ENCODE measurements around the gene RBM28. TPM values are rescaled to one million over a fixed set of nuclear protein-coding genes. Genes with fewer than 3 reads are reported as not detected.
"Not testable (repeated sequence)": the region's sequence is repeated elsewhere in the genome, so short reads cannot be mapped to it uniquely, and the experiment has no call there.

Gene RBM28
- total RNA-seq, 2 experiments from 2014 or later: 55.0 to 55.2 TPM

DNA sequence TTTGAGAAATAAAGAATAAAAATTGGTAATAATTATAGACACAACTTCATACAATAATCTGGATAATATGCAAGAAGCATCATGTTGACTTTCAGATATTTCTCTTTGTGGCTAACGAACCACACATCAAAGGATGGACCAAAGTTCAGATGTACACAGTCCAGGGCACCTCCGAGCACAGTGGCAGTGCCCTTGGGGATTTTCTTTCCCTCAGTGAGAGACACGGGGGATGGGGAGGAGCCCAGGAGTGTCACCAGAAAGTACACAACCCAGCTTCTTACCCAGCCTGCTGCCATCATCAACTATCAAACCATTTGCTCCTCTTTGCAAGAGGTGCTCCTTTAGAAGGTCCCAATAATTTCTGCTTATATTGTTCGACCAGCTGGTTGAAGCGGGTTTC, 33.2 kb downstream of the RBM28 start:
- no peaks in the 10 kb centered on the region for H3K9me3 Mint-ChIP-seq (ENCODE audit: low read depth)
- no peaks in the 10 kb centered on the region for H3K27me3 Mint-ChIP-seq
- H3K36me3 Mint-ChIP-seq (ENCODE audit: low read depth): peaks cover 61% of the 10 kb centered on the region
- DNase-seq: no peak
- ATAC-seq: no peak
- intact Hi-C loops (cut with DNase I, micrococcal nuclease): no loop called here
- no peak overlapping the region for H3K4me3 Mint-ChIP-seq
- CTCF ChIA-PET: no interaction called here
- no peaks in the 10 kb centered on the region for H3K4me1 Mint-ChIP-seq
- no peak overlapping the region for H3K27ac Mint-ChIP-seq
- POLR2A ChIA-PET: no interaction called here

DNA sequence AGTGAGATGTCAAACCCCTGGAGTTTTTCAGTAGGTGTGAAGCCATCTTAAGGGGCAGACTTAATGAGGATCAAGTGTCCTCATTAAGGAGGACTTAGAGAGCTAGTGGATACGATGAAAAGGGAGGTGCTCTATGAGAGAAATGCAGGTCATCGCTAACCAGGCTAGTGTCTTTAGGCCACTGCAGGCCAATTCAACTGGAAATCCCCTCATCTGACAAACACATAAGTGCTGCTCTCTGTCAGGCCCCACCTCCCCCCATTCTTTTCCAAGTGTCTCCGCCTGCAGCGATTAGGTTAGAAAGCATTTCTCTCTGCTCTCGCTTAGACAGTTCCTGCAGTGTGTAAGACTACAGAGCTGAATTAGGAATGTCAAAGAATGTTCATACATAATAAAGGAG, 33.7 kb downstream of the RBM28 start:
- ATAC-seq (no peak), DNase-seq (no peak)
- Mint-ChIP-seq H3K4me1 (no peaks in the 10 kb centered on the region), H3K4me3 (no peak overlapping the region), H3K27ac (no peak overlapping the region), H3K27me3 (no peaks in the 10 kb centered on the region), H3K9me3 (ENCODE audit: low read depth) (no peaks in the 10 kb centered on the region), H3K36me3 (ENCODE audit: low read depth) (peaks cover 61% of the 10 kb centered on the region)
- ChIA-PET CTCF (no interaction called here), POLR2A (no interaction called here)
- intact Hi-C loops (cut with DNase I, micrococcal nuclease): loop anchor here in 1 of 2 experiments (5.0 kb wide), 1 partner anchor 78 kb away; no protein-coding TSS in a partner anchor

DNA sequence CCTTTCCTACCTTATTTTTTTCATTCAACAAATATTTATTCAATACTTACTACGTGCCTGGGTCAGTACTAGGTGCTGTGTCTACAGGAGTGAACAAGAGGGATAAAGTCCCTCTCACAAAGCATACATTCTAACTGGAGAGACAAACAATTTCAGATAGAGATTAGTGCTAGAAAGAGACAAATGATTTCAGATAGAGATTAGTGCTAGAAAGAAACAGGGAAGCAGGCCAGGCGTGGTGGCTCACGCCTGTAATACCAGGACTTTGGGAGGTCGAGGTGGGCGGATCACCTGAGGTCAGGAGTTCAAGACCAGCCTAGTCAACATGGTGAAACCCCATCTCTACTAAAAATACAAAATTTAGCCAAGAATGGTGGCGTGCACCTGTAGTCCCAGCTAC, 34.6 kb downstream of the RBM28 start:
- Mint-ChIP-seq H3K36me3 (ENCODE audit: low read depth) (peaks cover 60% of the 10 kb centered on the region), H3K4me1 (no peaks in the 10 kb centered on the region), H3K27me3 (no peaks in the 10 kb centered on the region), H3K4me3 (no peak overlapping the region), H3K9me3 (ENCODE audit: low read depth) (no peaks in the 10 kb centered on the region), H3K27ac (peak overlapping the region; percentile 20)
- CTCF ChIA-PET: no interaction called here
- no peak for ATAC-seq
- POLR2A ChIA-PET: no interaction called here
- intact Hi-C loops (cut with DNase I, micrococcal nuclease): loop anchor here in 1 of 2 experiments (5.0 kb wide), 1 partner anchor 77 kb away; no protein-coding TSS in a partner anchor
- DNase-seq: no peak

DNA sequence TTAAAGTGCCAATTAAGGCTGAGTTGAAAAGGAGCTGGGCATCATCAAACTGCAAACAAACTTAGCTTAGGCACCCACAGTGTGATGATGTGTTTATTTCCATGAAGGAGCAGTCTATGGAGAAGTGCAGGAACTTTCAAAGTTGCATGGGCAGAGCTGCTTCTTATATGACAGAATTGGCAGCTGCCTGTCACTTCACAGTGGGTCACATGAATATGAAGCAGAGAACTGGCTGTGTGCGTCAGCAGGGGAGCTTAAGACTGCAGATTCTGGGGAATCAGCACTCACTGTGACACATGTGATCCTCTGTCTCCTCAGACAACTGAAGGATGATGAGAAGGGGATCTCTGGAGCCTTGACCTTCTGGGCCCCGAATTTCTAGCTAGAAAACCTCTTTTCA, 36.6 kb downstream of the RBM28 start:
- Mint-ChIP-seq H3K27ac (no peak overlapping the region), H3K4me1 (no peaks in the 10 kb centered on the region), H3K9me3 (ENCODE audit: low read depth) (no peaks in the 10 kb centered on the region), H3K36me3 (ENCODE audit: low read depth) (peaks cover 48% of the 10 kb centered on the region), H3K4me3 (no peak overlapping the region), H3K27me3 (no peaks in the 10 kb centered on the region)
- no peak for ATAC-seq
- ChIA-PET CTCF (no interaction called here), POLR2A (no interaction called here)
- intact Hi-C loops (cut with DNase I, micrococcal nuclease): loop anchor here in 1 of 2 experiments (5.0 kb wide), 1 partner anchor 75 kb away; no protein-coding TSS in a partner anchor
- DNase-seq: no peak

DNA sequence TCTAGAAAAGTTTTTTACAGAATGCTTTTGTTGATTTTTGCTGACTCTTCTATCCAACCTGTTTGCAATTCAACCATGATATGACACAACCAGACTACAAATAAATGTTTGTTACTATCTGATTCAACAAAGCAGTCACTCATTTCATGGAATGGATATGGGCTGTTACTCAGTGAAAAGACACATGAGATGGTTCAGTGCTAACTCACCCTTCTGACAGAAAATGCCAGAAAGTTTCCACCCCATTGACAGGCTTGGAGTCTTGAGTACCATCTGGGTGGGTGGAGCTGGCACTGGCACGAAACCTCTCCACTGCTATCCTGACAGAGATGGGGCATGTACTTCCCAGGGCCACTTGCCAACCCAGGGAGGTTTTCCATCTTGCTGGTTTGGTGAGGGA, 39.5 kb downstream of the RBM28 start:
- ATAC-seq: no peak
- intact Hi-C loops (cut with DNase I, micrococcal nuclease): no loop called here
- Mint-ChIP-seq H3K4me1 (no peaks in the 10 kb centered on the region), H3K27ac (no peak overlapping the region), H3K36me3 (ENCODE audit: low read depth) (peaks cover 32% of the 10 kb centered on the region), H3K27me3 (no peaks in the 10 kb centered on the region), H3K9me3 (ENCODE audit: low read depth) (no peaks in the 10 kb centered on the region), H3K4me3 (no peak overlapping the region)
- no peak for DNase-seq
- POLR2A ChIA-PET: no interaction called here
- CTCF ChIA-PET: no interaction called here

DNA sequence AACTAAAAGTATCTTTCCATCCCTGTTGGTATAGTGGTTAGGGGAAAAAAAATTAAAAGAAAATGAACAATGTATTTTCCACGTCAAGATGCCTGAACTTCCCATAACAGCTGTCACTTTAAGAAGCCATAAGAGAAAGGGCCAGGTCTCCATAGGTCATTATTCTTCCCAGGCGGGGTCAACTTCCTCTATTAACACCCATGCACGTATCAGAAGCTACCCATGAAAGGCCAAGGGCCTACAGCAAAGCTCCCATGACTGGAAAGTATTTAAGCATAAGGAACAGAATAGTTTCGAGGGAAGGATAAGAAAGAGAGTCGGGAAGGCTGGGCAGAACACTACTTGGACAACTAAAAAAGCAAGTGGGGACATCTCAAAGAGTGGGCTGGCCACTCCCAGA, 40.1 kb downstream of the RBM28 start:
- ChIA-PET POLR2A (no interaction called here), CTCF (no interaction called here)
- Mint-ChIP-seq H3K4me1 (no peaks in the 10 kb centered on the region), H3K9me3 (ENCODE audit: low read depth) (no peaks in the 10 kb centered on the region), H3K27ac (no peak overlapping the region), H3K27me3 (no peaks in the 10 kb centered on the region), H3K4me3 (no peak overlapping the region), H3K36me3 (ENCODE audit: low read depth) (peaks cover 29% of the 10 kb centered on the region)
- intact Hi-C loops (cut with DNase I, micrococcal nuclease): no loop called here
- no peak for DNase-seq
- no peak for ATAC-seq

DNA sequence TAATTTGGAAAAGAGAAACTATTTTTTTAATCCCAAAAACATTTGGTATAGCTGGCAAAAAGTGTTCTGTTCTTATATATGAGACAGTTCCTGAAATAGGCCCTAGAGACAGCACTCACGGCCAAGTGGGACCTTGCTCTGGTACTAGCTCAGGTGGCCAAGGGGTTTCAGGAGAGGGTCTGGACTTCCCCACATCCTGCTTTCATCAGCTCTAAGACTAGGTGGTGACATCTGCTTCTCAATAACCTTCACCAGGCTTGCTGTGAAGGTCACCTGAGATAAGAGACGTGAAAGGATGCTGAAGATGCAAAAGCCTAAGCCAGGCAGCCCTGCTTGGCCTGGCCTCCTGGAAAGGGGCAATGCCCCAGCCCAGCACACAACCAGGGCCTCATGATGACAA, 40.6 kb downstream of the RBM28 start:
- ChIA-PET CTCF (interaction anchor here (0.5 kb wide), 1 partner anchor 58 kb away, joined by 4 read pairs; no protein-coding TSS in a partner anchor), POLR2A (no interaction called here)
- no peak for DNase-seq
- peaks cover 26% of the 10 kb centered on the region for H3K36me3 Mint-ChIP-seq (ENCODE audit: low read depth)
- H3K27ac Mint-ChIP-seq: no peak overlapping the region
- intact Hi-C loops (cut with DNase I, micrococcal nuclease): no loop called here
- no peaks in the 10 kb centered on the region for H3K27me3 Mint-ChIP-seq
- H3K4me1 Mint-ChIP-seq: no peaks in the 10 kb centered on the region
- no peak overlapping the region for H3K4me3 Mint-ChIP-seq
- no peak for ATAC-seq
- H3K9me3 Mint-ChIP-seq (ENCODE audit: low read depth): no peaks in the 10 kb centered on the region

DNA sequence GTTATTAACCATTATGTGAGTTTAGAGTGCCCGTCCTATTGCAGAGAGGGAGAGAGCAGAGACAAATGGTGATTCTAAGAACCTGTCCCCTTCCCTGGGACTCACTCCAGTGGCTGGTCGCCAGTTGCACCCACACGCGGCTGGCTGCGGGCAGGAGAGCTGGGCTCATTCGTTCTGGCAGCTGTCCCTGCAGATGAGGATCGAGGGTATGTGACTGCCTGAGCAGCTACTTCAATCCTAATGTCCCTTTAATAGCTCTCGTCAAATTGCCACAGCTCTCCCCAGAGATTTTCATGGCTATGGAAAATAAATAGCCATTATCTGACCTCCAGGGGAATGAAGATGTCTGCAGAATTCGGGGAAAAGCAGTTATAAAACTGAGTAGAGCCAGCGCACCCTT, 41.6 kb downstream of the RBM28 start:
- H3K36me3 Mint-ChIP-seq (ENCODE audit: low read depth): peaks cover 27% of the 10 kb centered on the region
- no peaks in the 10 kb centered on the region for H3K27me3 Mint-ChIP-seq
- intact Hi-C loops (cut with DNase I, micrococcal nuclease): no loop called here
- no peak for ATAC-seq
- DNase-seq: no peak
- CTCF ChIA-PET: interaction anchor here (1.6 kb wide), 1 partner anchor 20 kb away, joined by 4 read pairs; no protein-coding TSS in a partner anchor
- H3K27ac Mint-ChIP-seq: no peak overlapping the region
- POLR2A ChIA-PET: no interaction called here
- no peaks in the 10 kb centered on the region for H3K9me3 Mint-ChIP-seq (ENCODE audit: low read depth)
- no peaks in the 10 kb centered on the region for H3K4me1 Mint-ChIP-seq
- no peak overlapping the region for H3K4me3 Mint-ChIP-seq

DNA sequence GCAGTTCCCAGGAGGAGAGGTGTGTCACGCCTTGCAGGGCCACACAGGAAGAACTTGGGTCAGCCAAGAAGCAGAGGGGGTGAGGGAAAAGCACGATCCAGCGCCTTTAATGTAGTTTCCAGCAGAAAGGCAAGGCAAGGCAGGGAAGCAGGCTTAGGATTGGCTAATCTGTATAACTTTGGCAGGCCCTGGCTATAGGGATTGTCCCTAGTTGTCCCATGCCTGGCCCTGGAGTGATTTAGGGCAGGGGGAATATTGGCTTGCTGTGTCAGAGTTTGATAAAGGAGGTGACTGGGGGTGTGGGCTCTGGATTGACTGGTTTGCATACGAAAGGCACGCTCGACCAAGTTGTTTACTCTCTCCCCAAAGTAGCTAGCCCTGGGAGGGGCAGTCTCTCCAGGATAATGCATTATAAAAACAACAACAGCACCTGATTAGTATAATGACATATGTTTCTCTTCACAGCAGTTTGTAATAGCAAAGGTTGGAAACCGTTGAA, 44.5 kb downstream of the RBM28 start:
- Mint-ChIP-seq H3K9me3 (ENCODE audit: low read depth) (no peaks in the 10 kb centered on the region), H3K27me3 (no peaks in the 10 kb centered on the region), H3K4me3 (no peak overlapping the region), H3K36me3 (ENCODE audit: low read depth) (peaks cover 6% of the 10 kb centered on the region), H3K27ac (no peak overlapping the region), H3K4me1 (no peaks in the 10 kb centered on the region)
- intact Hi-C loops (cut with DNase I, micrococcal nuclease): no loop called here
- CTCF ChIA-PET: no interaction called here
- POLR2A ChIA-PET: no interaction called here
- DNase-seq: no peak
- no peak for ATAC-seq

DNA sequence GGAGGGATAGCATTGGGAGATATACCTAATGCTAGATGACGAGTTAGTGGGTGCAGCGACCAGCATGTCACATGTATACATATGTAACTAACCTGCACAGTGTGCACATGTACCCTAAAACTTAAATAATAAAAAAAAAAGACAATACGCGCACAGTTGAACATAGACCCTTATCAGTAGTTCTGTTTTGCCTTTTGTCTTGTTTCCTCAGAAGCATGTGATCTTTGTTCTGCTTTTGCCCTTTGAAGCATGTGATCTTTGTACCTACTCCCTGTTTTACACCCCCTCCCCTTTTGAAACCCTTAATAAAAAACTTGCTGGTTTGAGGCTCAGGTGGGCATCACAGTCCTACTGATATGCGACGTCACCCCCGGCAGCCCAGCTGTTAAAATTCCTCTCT, 45.7 kb downstream of the RBM28 start:
- ATAC-seq; DNase-seq; POLR2A ChIA-PET; H3K4me3 Mint-ChIP-seq; H3K9me3 Mint-ChIP-seq (ENCODE audit: low read depth); H3K36me3 Mint-ChIP-seq (ENCODE audit: low read depth); H3K4me1 Mint-ChIP-seq; H3K27me3 Mint-ChIP-seq; H3K27ac Mint-ChIP-seq; intact Hi-C loops (cut with DNase I, micrococcal nuclease): not testable (repeated sequence)
- CTCF ChIA-PET: interaction anchor here (0.5 kb wide), 1 partner anchor 120 kb away, joined by 3 read pairs; no protein-coding TSS in a partner anchor

DNA sequence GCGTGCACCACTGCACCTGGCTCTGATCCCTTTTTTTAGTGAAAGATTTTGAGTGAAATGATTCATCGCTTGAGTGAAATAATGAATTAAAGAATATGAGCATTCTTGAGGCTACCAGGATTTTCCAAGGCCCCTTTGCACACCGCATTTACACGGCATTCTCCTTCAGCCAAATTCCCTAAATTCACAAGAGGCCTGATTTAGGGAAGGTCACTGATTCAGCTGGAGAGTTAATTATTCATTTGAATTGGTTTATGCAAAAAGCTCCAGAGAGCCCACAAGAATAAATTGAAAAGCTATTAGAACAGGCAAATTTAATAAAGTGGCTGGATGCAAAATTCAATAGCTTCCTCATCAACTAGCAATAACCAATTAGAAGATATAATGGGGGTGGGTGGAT, 56.2 kb downstream of the RBM28 start:
- H3K27ac Mint-ChIP-seq: no peak overlapping the region
- H3K27me3 Mint-ChIP-seq: no peaks in the 10 kb centered on the region
- peaks cover 25% of the 10 kb centered on the region for H3K36me3 Mint-ChIP-seq (ENCODE audit: low read depth)
- peaks cover 2% of the 10 kb centered on the region for H3K9me3 Mint-ChIP-seq (ENCODE audit: low read depth)
- DNase-seq (no peak), ATAC-seq (no peak)
- H3K4me1 Mint-ChIP-seq: no peaks in the 10 kb centered on the region
- CTCF ChIA-PET: interaction anchor here (0.7 kb wide), 1 partner anchor 43 kb away, joined by 3 read pairs; no protein-coding TSS in a partner anchor
- no peak overlapping the region for H3K4me3 Mint-ChIP-seq
- intact Hi-C loops (cut with DNase I, micrococcal nuclease): no loop called here
- POLR2A ChIA-PET: no interaction called here

DNA sequence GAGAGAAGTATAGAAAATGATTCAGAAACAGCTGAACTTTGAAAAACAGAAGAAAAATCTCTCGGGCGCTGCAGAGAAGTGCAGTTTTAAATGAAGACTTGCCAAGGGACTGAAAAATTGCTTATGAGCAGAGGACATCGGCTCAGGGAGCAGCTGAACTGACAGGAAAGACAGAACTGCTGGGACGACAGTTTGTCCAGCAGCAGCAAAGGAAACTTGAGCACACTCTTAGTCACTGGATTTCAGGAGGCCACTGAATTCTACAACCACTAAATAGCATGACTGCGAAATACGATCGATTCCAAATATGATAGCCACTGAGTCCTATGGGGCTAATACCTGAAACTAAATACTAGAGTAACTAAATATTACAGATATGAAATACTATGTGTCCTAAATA, 59.6 kb downstream of the RBM28 start:
- H3K36me3 Mint-ChIP-seq (ENCODE audit: low read depth): peaks cover 33% of the 10 kb centered on the region
- intact Hi-C loops (cut with DNase I, micrococcal nuclease): no loop called here
- DNase-seq (no peak), ATAC-seq (no peak)
- peaks cover 11% of the 10 kb centered on the region for H3K9me3 Mint-ChIP-seq (ENCODE audit: low read depth)
- no peak overlapping the region for H3K4me3 Mint-ChIP-seq
- CTCF ChIA-PET: no interaction called here
- no peak overlapping the region for H3K27ac Mint-ChIP-seq
- H3K4me1 Mint-ChIP-seq: no peaks in the 10 kb centered on the region
- POLR2A ChIA-PET: no interaction called here
- no peaks in the 10 kb centered on the region for H3K27me3 Mint-ChIP-seq

Data from activated CD4-positive, alpha-beta T cell treated with anti-CD3 and anti-CD28 coated beads for 36 hours (primary cell).